GM20000 (cell line): ENCODE data around the gene ARL8A.

Experiments used
- DNase-seq: peaks from one replicate; pipeline ENCODE4 v3.0.0; 2012; ENCODE audit warnings: low spot score
- CTCF ChIP-seq: IDR thresholded peaks from 2 replicates; pipeline ENCODE4 v1.5.1; 2012; ENCODE audit warnings: mild to moderate bottlenecking, control low read depth; ENCODE audit errors: extremely low read depth, missing control alignments

The ARL8A gene

GRCh38 chr1:202152399-202152798 is 7.9 kb upstream of the ARL8A start:
- no peak for DNase-seq

GRCh38 chr1:202151045-202151444 is 6.5 kb upstream of the ARL8A start:
- no peak for DNase-seq
- TF ChIP-seq CTCF: no peak

More at GRCh38 chr1:202152399-202152798, 7.9 kb upstream of the ARL8A start:
- TF ChIP-seq CTCF: no peak

GRCh38 chr1:202150602-202151001 is 6.1 kb upstream of the ARL8A start:
- no peak for TF ChIP-seq CTCF
- no peak for DNase-seq

GRCh38 chr1:202150187-202150586 is 5.7 kb upstream of the ARL8A start:
- no peak for DNase-seq
- TF ChIP-seq CTCF: no peak

- TF ChIP-seq CTCF: no peak
- no peak for DNase-seq
These were observed 5.0 kb upstream of the ARL8A start for GRCh38 chr1:202149566-202149965.

GRCh38 chr1:202148391-202148790 is 3.9 kb upstream of the ARL8A start:
- TF ChIP-seq CTCF: no peak
- DNase-seq: no peak

- no peak for DNase-seq
- TF ChIP-seq CTCF: no peak
These were observed 2.5 kb upstream of the ARL8A start for GRCh38 chr1:202146993-202147392.
